HG03159 (cell line): ENCODE data around the gene HOXD3.

Experiments
- ATAC-seq: cut with Tn5 transposase; IDR thresholded peaks from one replicate; pipeline ENCODE4 v1.9.1; 2021; ENCODE audit warnings: mild to moderate bottlenecking, moderate library complexity; ENCODE audit not compliant: unreplicated experiment

Gene HOXD3

GRCh38 chr2:176161825-176162626 is 4.9 kb downstream of the HOXD3 start:
- no peak for ATAC-seq

GRCh38 chr2:176162911-176163671 is 6.0 kb downstream of the HOXD3 start:
- no peak for ATAC-seq

- no peak for ATAC-seq
Observed at GRCh38 chr2:176163672-176164056, 6.6 kb downstream of the HOXD3 start.

GRCh38 chr2:176164201-176164600 is 7.1 kb downstream of the HOXD3 start:
- ATAC-seq = no peak

- no peak for ATAC-seq
Observed at GRCh38 chr2:176164611-176165369, 7.7 kb downstream of the HOXD3 start.

- no peak for ATAC-seq
Observed at GRCh38 chr2:176165370-176166050, 8.4 kb downstream of the HOXD3 start.

- ATAC-seq = no peak
Observed at GRCh38 chr2:176166272-176166671, 9.2 kb downstream of the HOXD3 start.

GRCh38 chr2:176167398-176167797 is 10.3 kb downstream of the HOXD3 start:
- ATAC-seq = no peak

GRCh38 chr2:176169181-176169580 is 12.1 kb downstream of the HOXD3 start:
- no peak for ATAC-seq

GRCh38 chr2:176169711-176170110 is 12.6 kb downstream of the HOXD3 start:
- ATAC-seq = no peak

- no peak for ATAC-seq
Observed at GRCh38 chr2:176170602-176171305, 13.6 kb downstream of the HOXD3 start.

GRCh38 chr2:176171351-176172006 is 14.4 kb downstream of the HOXD3 start:
- no peak for ATAC-seq

- no peak for ATAC-seq
Observed at GRCh38 chr2:176172007-176172894, 15.1 kb downstream of the HOXD3 start.

GRCh38 chr2:176172895-176173566 is 15.9 kb downstream of the HOXD3 start:
- no peak for ATAC-seq

- no peak for ATAC-seq
Observed at GRCh38 chr2:176173567-176174381, 16.7 kb downstream of the HOXD3 start.

GRCh38 chr2:176174382-176174823 is 17.3 kb downstream of the HOXD3 start:
- ATAC-seq = no peak
